ENCODE measurements around the gene UBAP2L. TPM values are rescaled to one million over a fixed set of nuclear protein-coding genes. Genes with fewer than 3 reads are reported as not detected.

UBAP2L gene
- total and polyA plus RNA-seq, 10 of the 15 experiments (the other 5 are each of a cell fraction or from before 2014, with no cell fraction given), result 49.9 to 198 (median 152) TPM

GRCh38 chr1:154272217-154272998 lies 51.7 kb downstream of the UBAP2L start, which contains the start of gene HAX1 (continued):
- TF ChIP-seq MXI1 (IDR thresholded peaks at IDR 0.05; ENCODE audit: low read depth, low read length) (peak; percentile 85), STAT1 (conservative IDR thresholded peaks at IDR 0.05) (no peak; the same call in 1 of the 2 replicates), WRNIP1 (IDR thresholded peaks at IDR 0.05; ENCODE audit: borderline replicate concordance, low read depth, low read length) (no peak), SMAD5 (IDR thresholded peaks at IDR 0.05; ENCODE audit: low read depth) (peak; percentile 68; the same call in 1 of the 2 replicates), MYC (IDR thresholded peaks at IDR 0.05; ENCODE audit: insufficient read depth, insufficient read length, insufficient replicate concordance, low read length, severe bottlenecking) (peak; percentile 21), YBX1 (IDR thresholded peaks at IDR 0.05) (no peak), POLR2AphosphoS5 (IDR thresholded peaks at IDR 0.05; ENCODE audit: low read length) (peak; percentile 85), CBX5 (IDR thresholded peaks at IDR 0.05; ENCODE audit: low read depth) (no peak; the same call in 1 of the 2 replicates), TBL1XR1 (IDR thresholded peaks at IDR 0.05; ENCODE audit: low read depth, low read length) (peak; percentile 55; the same call in 1 of the 2 replicates), NKRF (conservative IDR thresholded peaks at IDR 0.05) (peak; percentile 60; the same call in 1 of the 2 replicates), REST (IDR thresholded peaks at IDR 0.05; ENCODE audit: low read depth, low read length) (0 out of 2 replicates have a peak, but pooled peaks have one; percentile 22), IRF5 (IDR thresholded peaks at IDR 0.05; ENCODE audit: borderline replicate concordance) (no peak), BRCA1 (IDR thresholded peaks at IDR 0.05; ENCODE audit: low read depth, low read length) (no peak), BHLHE40 (IDR thresholded peaks at IDR 0.05; ENCODE audit: borderline replicate concordance in 1 of 2, low read depth in 2 of 2, low read length in 1 of 2) (peak in 1 of 2 experiments; percentile 47; a peak in 1 of 4 replicates), CHD4 (IDR thresholded peaks at IDR 0.05) (no peak), HDAC6 (IDR thresholded peaks at IDR 0.05; ENCODE audit: unreplicated experiment) (no peak), IKZF1 (conservative IDR thresholded peaks at IDR 0.05) (peak; percentile 82), BACH1 (IDR thresholded peaks at IDR 0.05; ENCODE audit: borderline replicate concordance) (no peak), NFXL1 (IDR thresholded peaks at IDR 0.05; ENCODE audit: borderline replicate concordance) (no peak), POLR2A (IDR thresholded peaks at IDR 0.05; ENCODE audit: low read depth, low read length) (peak; percentile 86), MAX (IDR thresholded peaks at IDR 0.05; ENCODE audit: low read depth, low read length) (no peak; the same call in none of the 2 replicates), RFX5 (IDR thresholded peaks at IDR 0.05; ENCODE audit: low read depth, low read length) (no peak)
